Kidney epithelial cell (primary cell): ENCODE data around the gene LARP4B. TPM values are rescaled to one million over a fixed set of nuclear protein-coding genes. Genes with fewer than 3 reads are reported as not detected.
A peak's percentile ranks its signal among the peaks of the same experiment; 100 is the strongest.

ENCODE experiments used
- DNase-seq: peaks from one replicate; pipeline ENCODE4 v3.0.0-alpha.2; 2010; ENCODE audit warnings: low read depth
- H3K27me3 ChIP-seq: 2 replicates; pipeline ENCODE4 v1.6.0; 2011; ENCODE audit warnings: low read length; ENCODE audit not compliant: control insufficient read depth, insufficient read depth
- H3K36me3 ChIP-seq: 2 replicates; pipeline ENCODE4 v1.5.1; 2011; ENCODE audit warnings: low read length; ENCODE audit not compliant: control insufficient read depth, insufficient read depth
- H3K4me3 ChIP-seq: 2 replicates; pipeline ENCODE4 v1.5.1; 2011; ENCODE audit warnings: low read depth, mild to moderate bottlenecking, control low read depth, low read length
- CTCF ChIP-seq: IDR thresholded peaks from 2 replicates; pipeline ENCODE4 v1.5.1; 2011; ENCODE audit warnings: mild to moderate bottlenecking, moderate library complexity, low read length, control low read depth, inconsistent platforms; ENCODE audit not compliant: insufficient read depth, poor library complexity, severe bottlenecking
- total RNA-seq: library from RNA; depleted of rRNA; stranded (reverse); fragments of >200 nt; gene quantifications from 2 replicates; pipeline ENCODE4 v1.2.3, GENCODE V29; 2015

Gene LARP4B
- 63.6 and 64.0 TPM in 2 replicates for total RNA-seq

- H3K36me3 ChIP-seq = no peaks in the 10 kb centered on the region
- peak within 1 kb of the TSS; percentile 94 for H3K4me3 ChIP-seq
- TF ChIP-seq CTCF = no peak
- no peaks in the 10 kb centered on the region for H3K27me3 ChIP-seq
- peak; percentile 74 for DNase-seq
Measured at GRCh38 chr10:931326-932318, at the start of gene LARP4B. Gene LARP4B, minus strand, starts transcription at chr10:931705. Its CDS starts 45,984 bp downstream, at chr10:885721.

DNA sequence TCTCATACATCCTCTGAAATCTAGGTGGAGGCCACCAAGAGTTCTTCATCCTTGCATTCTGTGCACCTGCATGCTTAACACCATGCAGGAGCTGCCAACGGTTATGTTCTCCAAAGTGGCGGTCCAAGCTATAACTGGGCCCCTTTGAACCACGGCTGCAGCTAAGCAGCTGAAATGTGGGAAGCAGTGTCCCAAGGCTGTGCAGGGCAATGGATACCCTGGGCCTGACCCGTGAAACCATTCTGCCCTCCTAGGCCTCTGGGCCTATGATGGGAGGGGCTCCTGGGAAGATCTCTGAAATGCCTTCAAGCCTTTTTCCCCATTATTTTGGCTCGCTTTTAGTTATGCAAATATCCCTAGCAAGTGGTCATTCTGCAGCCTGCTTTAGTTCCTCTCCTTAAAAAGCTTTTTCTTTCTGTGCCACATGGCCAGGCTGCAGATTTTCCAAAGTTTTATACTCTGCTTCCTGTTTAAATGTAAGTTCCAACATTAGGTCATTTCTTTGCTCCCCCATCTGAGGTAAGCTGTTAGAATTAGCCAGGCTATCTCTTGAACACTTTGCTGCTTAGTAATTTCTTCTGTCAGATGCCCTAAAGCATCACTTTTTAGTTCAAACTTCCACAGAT is 49.1 kb upstream of the LARP4B start:
- no peak overlapping the region for H3K4me3 ChIP-seq
- TF ChIP-seq CTCF = no peak
- H3K36me3 ChIP-seq = no peaks in the 10 kb centered on the region
- DNase-seq = no peak
- H3K27me3 ChIP-seq = no peaks in the 10 kb centered on the region

GRCh38 chr10:978826-979421 is 47.4 kb upstream of the LARP4B start:
- H3K4me3 ChIP-seq = no peak overlapping the region
- H3K36me3 ChIP-seq = no peaks in the 10 kb centered on the region
- no peaks in the 10 kb centered on the region for H3K27me3 ChIP-seq
- TF ChIP-seq CTCF = no peak
- no peak for DNase-seq

- H3K27me3 ChIP-seq = no peaks in the 10 kb centered on the region
- DNase-seq = no peak
- H3K36me3 ChIP-seq = no peaks in the 10 kb centered on the region
- no peak for TF ChIP-seq CTCF
- no peak overlapping the region for H3K4me3 ChIP-seq
Measured at GRCh38 chr10:976316-976715, 44.8 kb upstream of the LARP4B start.

- Histone ChIP-seq H3K36me3 (no peaks in the 10 kb centered on the region), H3K27me3 (no peaks in the 10 kb centered on the region), H3K4me3 (no peak overlapping the region)
- no peak for TF ChIP-seq CTCF
- DNase-seq = no peak
Measured at GRCh38 chr10:974785-975074, 43.2 kb upstream of the LARP4B start.
